GM23338 (cell line): ENCODE measurements around the gene CDKAL1. TPM values are rescaled to one million over a fixed set of nuclear protein-coding genes. Genes with fewer than 3 reads are reported as not detected.

Source experiments
- ATAC-seq: fragments of 200-7000 bp; cut with Tn5 transposase; 3 replicates; pipeline ENCODE4 v1.9.1; 2020
- DNase-seq: peaks from one replicate; pipeline ENCODE4 v3.0.0-alpha.2; 2015; ENCODE audit warnings: low spot score
- H2AFZ ChIP-seq: fragments of 200-600 bp; sonication (generic); 2 replicates; pipeline ENCODE4 v1.8.0; 2016; ENCODE audit warnings: antibody characterized with exemption, mild to moderate bottlenecking, moderate library complexity
- H3F3A ChIP-seq: fragments of 200-600 bp; sonication (generic); replicated peaks from 2 replicates; pipeline ENCODE4 v1.8.0; 2017; ENCODE audit warnings: antibody characterized with exemption, mixed run types, low read depth
- H3K27ac ChIP-seq: fragments of 200-600 bp; sonication (generic); 2 replicates; pipeline ENCODE4 v1.6.1; 2016; ENCODE audit warnings: low read depth
- H3K27me3 ChIP-seq: fragments of 200-600 bp; sonication (generic); 2 replicates; pipeline ENCODE4 v1.8.0; 2016; ENCODE audit warnings: mild to moderate bottlenecking, mixed run types, moderate library complexity; ENCODE audit not compliant: insufficient read depth
- H3K36me3 ChIP-seq: fragments of 200-600 bp; sonication (generic); 2 replicates; pipeline ENCODE4 v1.8.0; 2016; ENCODE audit warnings: mild to moderate bottlenecking; ENCODE audit not compliant: insufficient read depth
- H3K4me1 ChIP-seq: fragments of 200-600 bp; sonication (generic); 2 replicates; pipeline ENCODE4 v1.8.0; 2016; ENCODE audit warnings: mild to moderate bottlenecking, moderate library complexity; ENCODE audit not compliant: insufficient read depth
- H3K4me2 ChIP-seq: fragments of 200-600 bp; sonication (generic); 2 replicates; pipeline ENCODE4 v1.7.1; 2017; ENCODE audit warnings: mixed run types
- H3K4me3 ChIP-seq: fragments of 200-600 bp; sonication (generic); 2 replicates; pipeline ENCODE4 v1.6.1; 2016; ENCODE audit warnings: mixed run types
- H3K79me2 ChIP-seq: fragments of 200-600 bp; sonication (generic); replicated peaks from 2 replicates; pipeline ENCODE4 v1.8.0; 2017; ENCODE audit warnings: mild to moderate bottlenecking; ENCODE audit not compliant: insufficient read depth
- H3K9me2 ChIP-seq: fragments of 200-600 bp; sonication (generic); 2 replicates; pipeline ENCODE4 v1.8.0; 2017; ENCODE audit not compliant: insufficient read depth
- H4K20me1 ChIP-seq: fragments of 200-600 bp; sonication (generic); replicated peaks from 2 replicates; pipeline ENCODE4 v1.8.0; 2017; ENCODE audit warnings: mild to moderate bottlenecking; ENCODE audit not compliant: insufficient read depth
- H3K27ac Mint-ChIP-seq: 2 replicates; pipeline ENCODE4 v1.8.0; 2020; ENCODE audit warnings: inconsistent platforms, mild to moderate bottlenecking, moderate library complexity, mixed read lengths
- H3K27me3 Mint-ChIP-seq: 3 replicates; pipeline ENCODE4 v1.8.0; 2022; ENCODE audit warnings: low read depth, mild to moderate bottlenecking, moderate library complexity, mixed read lengths, inconsistent platforms; ENCODE audit not compliant: insufficient read depth, poor library complexity
- H3K36me3 Mint-ChIP-seq: 3 replicates; pipeline ENCODE4 v1.8.0; 2021; ENCODE audit warnings: low read depth, mild to moderate bottlenecking, inconsistent platforms, moderate library complexity, mixed read lengths
- H3K4me1 Mint-ChIP-seq: 3 replicates; pipeline ENCODE4 v1.8.0; 2020; ENCODE audit warnings: mild to moderate bottlenecking, inconsistent platforms, mixed read lengths
- H3K4me3 Mint-ChIP-seq: 3 replicates; pipeline ENCODE4 v1.8.0; 2021; ENCODE audit warnings: moderate library complexity, mild to moderate bottlenecking, inconsistent platforms, mixed read lengths
- H3K9me3 Mint-ChIP-seq: 3 replicates; pipeline ENCODE4 v1.8.0; 2020; ENCODE audit warnings: moderate library complexity, mild to moderate bottlenecking, inconsistent platforms, mixed read lengths
- CREB1 ChIP-seq: fragments of 250-450 bp; sonication (Bioruptor Pico); IDR thresholded peaks from 2 replicates; pipeline ENCODE4 v1.5.0; 2020; ENCODE audit warnings: low read depth, mild to moderate bottlenecking, moderate library complexity
- CTCF ChIP-seq, 2 experiments: fragments of 200-600 bp in 1 of 2; sonication (generic) in 1 of 2; conservative IDR thresholded peaks; 2 replicates each; pipeline versions ENCODE4 v1.5.1 to v1.6.1; 2016 to 2017; ENCODE audit warnings: antibody characterized with exemption in 2 of 2, low read depth in 2 of 2, mild to moderate bottlenecking in 2 of 2, moderate library complexity in 1 of 2
- ETS1 ChIP-seq: IDR thresholded peaks from 2 replicates; pipeline ENCODE4 v1.6.1; 2016; ENCODE audit warnings: antibody characterized with exemption
- EZH2 ChIP-seq: fragments of 200-600 bp; sonication (generic); IDR thresholded peaks from one replicate; pipeline ENCODE4 v1.8.0; 2017; ENCODE audit warnings: antibody characterized with exemption, mild to moderate bottlenecking, low read depth; ENCODE audit not compliant: unreplicated experiment
- EZH2phosphoT487 ChIP-seq: fragments of 200-600 bp; sonication (generic); IDR thresholded peaks from one replicate; pipeline ENCODE4 v1.8.1; 2018; ENCODE audit warnings: antibody characterized with exemption; ENCODE audit not compliant: unreplicated experiment
- JUNB ChIP-seq: IDR thresholded peaks from one replicate; pipeline ENCODE4 v1.6.1; 2016; ENCODE audit warnings: antibody characterized with exemption; ENCODE audit not compliant: unreplicated experiment
- NANOG ChIP-seq: IDR thresholded peaks from 2 replicates; pipeline ENCODE4 v1.6.1; 2016; ENCODE audit warnings: antibody characterized with exemption, borderline replicate concordance
- POLR2AphosphoS5 ChIP-seq: IDR thresholded peaks from 2 replicates; pipeline ENCODE4 v1.6.1; 2016; ENCODE audit warnings: antibody characterized with exemption, low read depth
- REST ChIP-seq: IDR thresholded peaks from one replicate; pipeline ENCODE4 v1.6.1; 2018; ENCODE audit warnings: antibody characterized with exemption; ENCODE audit not compliant: unreplicated experiment
- STAT1 ChIP-seq: IDR thresholded peaks from one replicate; pipeline ENCODE4 v1.6.1; 2016; ENCODE audit warnings: antibody characterized with exemption; ENCODE audit not compliant: unreplicated experiment
- ZNF114 ChIP-seq: fragments of 250-450 bp; sonication (Bioruptor Pico); IDR thresholded peaks from 2 replicates; pipeline ENCODE4 v1.5.0; 2020; ENCODE audit warnings: mild to moderate bottlenecking, moderate library complexity
- ZNF331 ChIP-seq: fragments of 250-450 bp; sonication (Bioruptor Pico); IDR thresholded peaks from 2 replicates; pipeline ENCODE4 v1.5.0; 2020; ENCODE audit warnings: low read depth, mild to moderate bottlenecking, moderate library complexity
- polyA plus RNA-seq: library from polyadenylated mRNA; unstranded; fragments of >200 nt; fragmentation: Nextera tagmentation; extraction: Ambion mirVana; gene quantifications from 2 replicates; pipeline ENCODE4 v1.2.1, GENCODE V29; 2016
- total RNA-seq: library from RNA; depleted of rRNA; stranded (reverse); fragments of >200 nt; shearing (Covaris generic); gene quantifications from 2 replicates; pipeline ENCODE4 v1.2.3, GENCODE V29; 2014
- TF ChIP-seq, protein P1 (sequence below): fragments of 250-450 bp; sonication (Bioruptor Pico); IDR thresholded peaks from 2 replicates; pipeline ENCODE4 v1.5.0; 2020; ENCODE audit warnings: mild to moderate bottlenecking, moderate library complexity

CDKAL1 gene
- total and polyA plus RNA-seq, 2 experiments from 2014 or later: 17.8 to 35.0 TPM

DNA sequence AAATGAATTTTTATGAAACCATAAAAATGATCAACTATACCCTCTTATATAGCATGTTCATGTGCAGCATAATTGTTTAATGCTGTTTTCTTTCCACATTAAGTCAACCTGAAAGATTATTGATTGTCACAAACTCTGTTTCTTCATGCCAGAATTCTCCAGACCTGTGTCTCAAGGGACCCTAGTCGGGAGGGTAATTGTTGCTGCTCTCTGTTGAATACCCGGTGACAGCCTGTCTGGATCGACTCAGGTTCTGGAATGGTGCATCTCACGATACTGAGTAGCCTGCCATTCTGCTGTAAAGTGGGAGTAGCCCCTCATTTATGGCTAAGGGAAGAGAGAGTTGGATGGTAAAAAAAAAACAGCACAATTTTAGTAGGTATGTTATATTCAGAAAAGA, 609.4 kb downstream of the CDKAL1 start:
- no peaks in the 10 kb centered on the region for H3K27me3 Mint-ChIP-seq
- ATAC-seq: no peak
- no peak overlapping the region for H3K4me3 Mint-ChIP-seq

More for the DNA sequence above, 609.4 kb downstream of the CDKAL1 start:
- no peak overlapping the region for H3K27ac ChIP-seq
- TF ChIP-seq POLR2AphosphoS5 (no peak), JUNB (no peak), REST (no peak), EZH2phosphoT487 (no peak), CREB1 (CRISPR knock-in tag) (no peak), STAT1 (no peak), EZH2 (no peak), NANOG (no peak), CTCF (conservative IDR thresholded peaks at IDR 0.05; ENCODE audit: low read depth in 2 of 2) (no peak), ZNF331 (CRISPR knock-in tag) (no peak), ZNF114 (CRISPR knock-in tag) (no peak), ETS1 (no peak)
- TF ChIP-seq, protein P1, sequence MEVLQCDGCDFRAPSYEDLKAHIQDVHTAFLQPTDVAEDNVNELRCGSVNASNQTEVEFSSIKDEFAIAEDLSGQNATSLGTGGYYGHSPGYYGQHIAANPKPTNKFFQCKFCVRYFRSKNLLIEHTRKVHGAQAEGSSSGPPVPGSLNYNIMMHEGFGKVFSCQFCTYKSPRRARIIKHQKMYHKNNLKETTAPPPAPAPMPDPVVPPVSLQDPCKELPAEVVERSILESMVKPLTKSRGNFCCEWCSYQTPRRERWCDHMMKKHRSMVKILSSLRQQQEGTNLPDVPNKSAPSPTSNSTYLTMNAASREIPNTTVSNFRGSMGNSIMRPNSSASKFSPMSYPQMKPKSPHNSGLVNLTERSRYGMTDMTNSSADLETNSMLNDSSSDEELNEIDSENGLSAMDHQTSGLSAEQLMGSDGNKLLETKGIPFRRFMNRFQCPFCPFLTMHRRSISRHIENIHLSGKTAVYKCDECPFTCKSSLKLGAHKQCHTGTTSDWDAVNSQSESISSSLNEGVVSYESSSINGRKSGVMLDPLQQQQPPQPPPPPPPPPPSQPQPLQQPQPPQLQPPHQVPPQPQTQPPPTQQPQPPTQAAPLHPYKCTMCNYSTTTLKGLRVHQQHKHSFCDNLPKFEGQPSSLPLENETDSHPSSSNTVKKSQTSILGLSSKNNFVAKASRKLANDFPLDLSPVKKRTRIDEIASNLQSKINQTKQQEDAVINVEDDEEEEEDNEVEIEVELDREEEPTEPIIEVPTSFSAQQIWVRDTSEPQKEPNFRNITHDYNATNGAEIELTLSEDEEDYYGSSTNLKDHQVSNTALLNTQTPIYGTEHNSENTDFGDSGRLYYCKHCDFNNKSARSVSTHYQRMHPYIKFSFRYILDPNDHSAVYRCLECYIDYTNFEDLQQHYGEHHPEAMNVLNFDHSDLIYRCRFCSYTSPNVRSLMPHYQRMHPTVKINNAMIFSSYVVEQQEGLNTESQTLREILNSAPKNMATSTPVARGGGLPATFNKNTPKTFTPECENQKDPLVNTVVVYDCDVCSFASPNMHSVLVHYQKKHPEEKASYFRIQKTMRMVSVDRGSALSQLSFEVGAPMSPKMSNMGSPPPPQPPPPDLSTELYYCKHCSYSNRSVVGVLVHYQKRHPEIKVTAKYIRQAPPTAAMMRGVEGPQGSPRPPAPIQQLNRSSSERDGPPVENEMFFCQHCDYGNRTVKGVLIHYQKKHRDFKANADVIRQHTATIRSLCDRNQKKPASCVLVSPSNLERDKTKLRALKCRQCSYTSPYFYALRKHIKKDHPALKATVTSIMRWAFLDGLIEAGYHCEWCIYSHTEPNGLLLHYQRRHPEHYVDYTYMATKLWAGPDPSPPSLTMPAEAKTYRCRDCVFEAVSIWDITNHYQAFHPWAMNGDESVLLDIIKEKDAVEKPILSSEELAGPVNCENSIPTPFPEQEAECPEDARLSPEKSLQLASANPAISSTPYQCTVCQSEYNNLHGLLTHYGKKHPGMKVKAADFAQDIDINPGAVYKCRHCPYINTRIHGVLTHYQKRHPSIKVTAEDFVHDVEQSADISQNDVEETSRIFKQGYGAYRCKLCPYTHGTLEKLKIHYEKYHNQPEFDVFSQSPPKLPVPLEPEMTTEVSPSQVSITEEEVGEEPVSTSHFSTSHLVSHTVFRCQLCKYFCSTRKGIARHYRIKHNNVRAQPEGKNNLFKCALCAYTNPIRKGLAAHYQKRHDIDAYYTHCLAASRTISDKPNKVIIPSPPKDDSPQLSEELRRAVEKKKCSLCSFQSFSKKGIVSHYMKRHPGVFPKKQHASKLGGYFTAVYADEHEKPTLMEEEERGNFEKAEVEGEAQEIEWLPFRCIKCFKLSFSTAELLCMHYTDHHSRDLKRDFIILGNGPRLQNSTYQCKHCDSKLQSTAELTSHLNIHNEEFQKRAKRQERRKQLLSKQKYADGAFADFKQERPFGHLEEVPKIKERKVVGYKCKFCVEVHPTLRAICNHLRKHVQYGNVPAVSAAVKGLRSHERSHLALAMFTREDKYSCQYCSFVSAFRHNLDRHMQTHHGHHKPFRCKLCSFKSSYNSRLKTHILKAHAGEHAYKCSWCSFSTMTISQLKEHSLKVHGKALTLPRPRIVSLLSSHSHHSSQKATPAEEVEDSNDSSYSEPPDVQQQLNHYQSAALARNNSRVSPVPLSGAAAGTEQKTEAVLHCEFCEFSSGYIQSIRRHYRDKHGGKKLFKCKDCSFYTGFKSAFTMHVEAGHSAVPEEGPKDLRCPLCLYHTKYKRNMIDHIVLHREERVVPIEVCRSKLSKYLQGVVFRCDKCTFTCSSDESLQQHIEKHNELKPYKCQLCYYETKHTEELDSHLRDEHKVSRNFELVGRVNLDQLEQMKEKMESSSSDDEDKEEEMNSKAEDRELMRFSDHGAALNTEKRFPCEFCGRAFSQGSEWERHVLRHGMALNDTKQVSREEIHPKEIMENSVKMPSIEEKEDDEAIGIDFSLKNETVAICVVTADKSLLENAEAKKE: no peak
- Mint-ChIP-seq H3K9me3 (no peaks in the 10 kb centered on the region), H3K36me3 (peaks cover 3% of the 10 kb centered on the region; the same call in 1 of the 3 replicates), H3K4me1 (peaks cover 9% of the 10 kb centered on the region; the same call in 2 of the 3 replicates), H3K27ac (no peak overlapping the region)
- no peaks in the 10 kb centered on the region for H4K20me1 ChIP-seq
- H2AFZ ChIP-seq: no peak overlapping the region
- H3K36me3 ChIP-seq: no peaks in the 10 kb centered on the region
- no peaks in the 10 kb centered on the region for H3K9me2 ChIP-seq
- H3K4me3 ChIP-seq: no peak overlapping the region
- H3K4me2 ChIP-seq: no peak overlapping the region
- H3F3A ChIP-seq: no peaks in the 10 kb centered on the region
- no peaks in the 10 kb centered on the region for H3K27me3 ChIP-seq
- no peaks in the 10 kb centered on the region for H3K79me2 ChIP-seq
- no peak for DNase-seq
- H3K4me1 ChIP-seq: no peaks in the 10 kb centered on the region
